HEK293T (cell line): ENCODE results near the gene MECR.

Source experiments
- CTCF ChIA-PET: fragments of 350-600 bp; formaldehyde crosslinking; extraction: SDS; loops from one replicate; lab custom pipeline; 2021; ENCODE audit warnings: antibody characterized with exemption, inconsistent platforms; lab: Yijun Ruan, JAX
- POLR2A ChIA-PET: fragments of 350-600 bp; formaldehyde crosslinking; extraction: SDS; loops from one replicate; lab custom pipeline; 2020; ENCODE audit warnings: antibody characterized with exemption, inconsistent platforms; lab: Yijun Ruan, JAX
- DNase-seq: peaks from one replicate; pipeline ENCODE4 v3.0.0; 2012; ENCODE audit warnings: mixed read lengths; ENCODE audit errors: extremely low spot score
- ARNT ChIP-seq: fragments of 450-650 bp; IDR thresholded peaks from 2 replicates; pipeline ENCODE4 v1.6.1; 2017; ENCODE audit warnings: mild to moderate bottlenecking
- BHLHE40 ChIP-seq: fragments of 450-650 bp; IDR thresholded peaks from 2 replicates; pipeline ENCODE4 v1.6.1; 2016; ENCODE audit warnings: mild to moderate bottlenecking, moderate library complexity, borderline replicate concordance
- CTBP1 ChIP-seq: fragments of 450-650 bp; IDR thresholded peaks from 2 replicates; pipeline ENCODE4 v1.6.1; 2016; ENCODE audit warnings: borderline replicate concordance
- ELF4 ChIP-seq: fragments of 450-650 bp; IDR thresholded peaks from 2 replicates; pipeline ENCODE4 v1.6.1; 2017; ENCODE audit warnings: antibody characterized with exemption
- FOXA1 ChIP-seq: fragments of 450-650 bp; IDR thresholded peaks from 2 replicates; pipeline ENCODE4 v1.6.1; 2016; ENCODE audit warnings: mild to moderate bottlenecking
- FOXK2 ChIP-seq: fragments of 450-650 bp; IDR thresholded peaks from 2 replicates; pipeline ENCODE4 v1.6.1; 2016; ENCODE audit warnings: mild to moderate bottlenecking
- FOXM1 ChIP-seq: fragments of 450-650 bp; IDR thresholded peaks from 2 replicates; pipeline ENCODE4 v1.6.1; 2017; ENCODE audit warnings: mild to moderate bottlenecking, borderline replicate concordance
- HDGF ChIP-seq: fragments of 450-650 bp; IDR thresholded peaks from 2 replicates; pipeline ENCODE4 v1.6.1; 2017; ENCODE audit warnings: antibody characterized with exemption, borderline replicate concordance
- L3MBTL2 ChIP-seq: fragments of 450-650 bp; conservative IDR thresholded peaks from 2 replicates; pipeline ENCODE4 v1.6.1; 2016; ENCODE audit warnings: mild to moderate bottlenecking
- LEF1 ChIP-seq: fragments of 450-650 bp; IDR thresholded peaks from 2 replicates; pipeline ENCODE4 v1.6.1; 2017; ENCODE audit warnings: mild to moderate bottlenecking, borderline replicate concordance
- NFRKB ChIP-seq: fragments of 450-650 bp; IDR thresholded peaks from 2 replicates; pipeline ENCODE4 v1.6.1; 2016; ENCODE audit warnings: mild to moderate bottlenecking, moderate library complexity
- PKNOX1 ChIP-seq: fragments of 450-650 bp; IDR thresholded peaks from 2 replicates; pipeline ENCODE4 v1.6.1; 2016
- SP1 ChIP-seq: fragments of 450-650 bp; IDR thresholded peaks from 2 replicates; pipeline ENCODE4 v1.6.1; 2017
- SUZ12 ChIP-seq: fragments of 450-650 bp; IDR thresholded peaks from 2 replicates; pipeline ENCODE4 v1.6.1; 2016; ENCODE audit warnings: mild to moderate bottlenecking
- TARDBP ChIP-seq: fragments of 450-650 bp; IDR thresholded peaks from 2 replicates; pipeline ENCODE4 v1.6.1; 2016
- ZNF384 ChIP-seq: fragments of 450-650 bp; IDR thresholded peaks from 2 replicates; pipeline ENCODE4 v1.6.1; 2016

MECR gene

DNA sequence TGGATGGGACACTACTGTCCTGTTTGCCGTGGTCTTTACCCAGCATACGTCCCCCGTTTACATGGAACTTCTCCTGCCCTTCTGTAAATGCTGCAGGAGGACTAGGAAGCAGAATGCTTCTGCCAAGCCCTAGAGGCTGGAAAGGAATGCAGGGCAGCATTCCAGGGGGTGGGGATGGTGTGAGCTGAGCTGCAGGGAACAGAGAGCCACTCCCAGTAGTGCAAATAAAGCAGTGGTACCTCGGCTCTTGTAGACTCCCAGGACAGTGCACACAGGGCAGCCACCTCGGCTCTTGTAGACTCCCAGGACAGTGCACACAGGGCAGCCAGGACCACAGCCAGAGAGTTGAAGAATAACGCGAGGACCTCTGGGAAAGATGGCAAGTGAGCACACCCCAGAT is 41.0 kb upstream of the MECR start:
- POLR2A ChIA-PET, result no interaction called here
- CTCF ChIA-PET, result no interaction called here
- no peak for DNase-seq
- TF ChIP-seq TARDBP (no peak), ELF4 (no peak), FOXM1 (no peak), LEF1 (no peak), SUZ12 (no peak), CTBP1 (no peak), HDGF (no peak), SP1 (no peak), BHLHE40 (no peak), L3MBTL2 (no peak), ZNF384 (no peak), FOXK2 (no peak), FOXA1 (no peak), NFRKB (no peak), PKNOX1 (no peak), ARNT (no peak)

- TF ChIP-seq HDGF, result no peak
- TF ChIP-seq FOXM1, result no peak
- no peak for TF ChIP-seq L3MBTL2
- no peak for TF ChIP-seq FOXK2
- TF ChIP-seq FOXA1, result no peak
- ChIA-PET POLR2A (no interaction called here), CTCF (no interaction called here)
- DNase-seq, result no peak
Measured at GRCh38 chr1:29270929-29271521, 40.3 kb upstream of the MECR start.

DNA sequence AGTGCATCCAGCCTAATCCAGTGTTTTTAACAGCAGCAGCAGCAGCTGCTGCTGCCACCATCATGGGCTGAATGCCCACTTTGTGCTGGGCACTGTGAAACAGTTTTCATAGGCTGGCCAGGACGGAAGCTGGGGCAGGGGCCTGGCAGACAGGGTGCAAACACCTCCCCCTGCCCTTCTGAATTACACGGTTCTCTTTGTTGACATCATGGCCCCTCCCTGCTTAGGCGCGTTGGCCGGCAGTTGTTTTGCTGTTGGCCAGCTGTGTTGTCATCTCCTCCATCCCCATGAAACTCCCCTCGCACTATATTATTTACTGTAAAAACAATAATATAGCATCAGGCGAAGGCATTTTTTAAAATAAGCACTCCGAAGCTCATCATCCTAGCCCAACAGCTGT is 38.6 kb upstream of the MECR start:
- no peak for DNase-seq
- ChIA-PET CTCF (no interaction called here), POLR2A (no interaction called here)
- TF ChIP-seq FOXK2, result no peak
- TF ChIP-seq ZNF384, result no peak
- TF ChIP-seq SP1, result no peak
- TF ChIP-seq HDGF, result no peak

- peak; percentile 66 for TF ChIP-seq PKNOX1
- TF ChIP-seq SUZ12, result no peak
- CTCF ChIA-PET, result interaction anchor here (0.9 to 1.1 kb wide), 2 partner anchors 10 to 12 kb away, joined by 3 read pairs; no protein-coding TSS in a partner anchor
- POLR2A ChIA-PET, result no interaction called here
- no peak for DNase-seq
Measured at GRCh38 chr1:29267321-29268070, 36.8 kb upstream of the MECR start.

GRCh38 chr1:29266912-29267311 is 36.2 kb upstream of the MECR start:
- no peak for DNase-seq
- ChIA-PET CTCF (interaction anchor here (0.9 to 1.1 kb wide), 2 partner anchors 9 to 11 kb away, joined by 3 read pairs; no protein-coding TSS in a partner anchor), POLR2A (interaction anchor here (0.8 kb wide), 1 partner anchor 11 kb away, joined by 3 read pairs; no protein-coding TSS in a partner anchor)
- no peak for TF ChIP-seq PKNOX1
- TF ChIP-seq FOXK2, result no peak
- TF ChIP-seq HDGF, result no peak
- no peak for TF ChIP-seq SUZ12
- no peak for TF ChIP-seq L3MBTL2
- TF ChIP-seq SP1, result no peak
- TF ChIP-seq NFRKB, result no peak
- TF ChIP-seq FOXA1, result no peak
- TF ChIP-seq TARDBP, result no peak
- TF ChIP-seq ARNT, result no peak
- no peak for TF ChIP-seq LEF1
- no peak for TF ChIP-seq CTBP1
- TF ChIP-seq FOXM1, result no peak
- no peak for TF ChIP-seq ELF4
- TF ChIP-seq BHLHE40, result no peak

DNA sequence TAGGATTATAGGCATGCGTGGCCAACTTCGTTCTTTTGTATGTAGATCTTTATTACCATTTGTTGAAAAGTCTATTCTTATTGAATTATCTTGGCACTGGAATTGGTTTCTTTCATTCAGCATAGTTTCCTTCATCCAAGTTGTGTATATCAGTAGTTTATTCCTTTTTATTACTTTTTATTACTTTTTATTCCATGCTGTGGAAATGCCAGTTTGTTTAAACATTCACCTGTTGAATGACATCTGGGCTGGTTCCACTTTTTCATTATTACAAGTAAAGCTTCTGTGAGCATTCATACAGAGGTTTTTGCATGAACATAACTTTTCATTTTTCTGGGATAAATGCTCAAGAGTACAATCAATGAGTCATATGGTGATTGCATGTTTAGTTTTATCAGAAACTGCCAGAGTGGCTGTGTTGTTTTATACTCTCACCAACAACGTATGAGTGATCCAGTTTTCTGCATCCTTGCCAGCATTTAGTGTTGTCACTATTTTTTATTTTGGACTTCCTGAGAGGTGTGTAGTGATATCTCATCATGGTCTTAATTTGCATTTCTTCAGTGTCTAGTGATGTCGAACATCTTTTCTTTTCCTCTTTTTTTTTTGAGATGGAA is 34.1 kb upstream of the MECR start:
- DNase-seq, result no peak
- no peak for TF ChIP-seq ELF4
- TF ChIP-seq FOXA1, result no peak
- TF ChIP-seq ZNF384, result no peak
- no peak for TF ChIP-seq NFRKB
- no peak for TF ChIP-seq FOXM1
- no peak for TF ChIP-seq TARDBP
- TF ChIP-seq SP1, result no peak
- no peak for TF ChIP-seq PKNOX1
- no peak for TF ChIP-seq HDGF
- TF ChIP-seq BHLHE40, result no peak
- TF ChIP-seq SUZ12, result no peak
- no peak for TF ChIP-seq FOXK2
- TF ChIP-seq CTBP1, result no peak
- no peak for TF ChIP-seq LEF1
- TF ChIP-seq L3MBTL2, result no peak
- CTCF ChIA-PET, result no interaction called here
- POLR2A ChIA-PET, result no interaction called here
